M059J (cell line): ENCODE results near the gene RBMX. TPM values are rescaled to one million over a fixed set of nuclear protein-coding genes. Genes with fewer than 3 reads are reported as not detected.
"Not testable (repeated sequence)": the region's sequence is repeated elsewhere in the genome, so short reads cannot be mapped to it uniquely, and the experiment has no call there.

ENCODE experiments used
- DNase-seq: peaks from one replicate; pipeline ENCODE4 v3.0.0-alpha.2; 2012; ENCODE audit warnings: low read depth
- total RNA-seq: library from RNA; depleted of rRNA; stranded (reverse); fragments of >200 nt; shearing (Covaris generic); gene quantifications from 2 replicates; pipeline ENCODE4 v1.2.3, GENCODE V29; 2014; rRNA removed

RBMX gene
- 383 and 530 TPM in 2 replicates for total RNA-seq

GRCh38 chrX:136880452-136881013 lies at the start of gene RBMX:
TSS of gene RBMX (minus strand) at chrX:136880725. CDS start at chrX:136879427, 1,298 bp downstream.
- DNase-seq, result peak; percentile 95

DNA sequence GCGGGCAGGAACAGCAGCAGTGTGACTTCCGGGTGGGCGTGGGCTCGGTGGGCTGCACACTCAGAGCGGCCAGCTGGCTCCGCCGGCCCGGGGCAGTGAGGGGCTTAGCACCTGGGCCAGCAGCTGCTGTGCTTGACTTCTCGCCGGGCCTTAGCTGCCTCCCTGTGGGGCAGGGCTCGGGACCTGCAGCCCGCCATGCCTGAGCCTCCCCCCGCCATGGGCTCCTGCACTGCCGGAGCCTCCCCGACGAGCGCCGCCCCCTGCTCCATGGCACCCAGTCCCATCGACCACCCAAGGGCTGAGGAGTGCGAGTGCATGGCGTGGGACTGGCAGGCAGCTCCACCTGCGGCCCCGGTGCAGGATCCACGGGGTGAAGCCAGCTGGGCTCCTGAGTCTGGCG lies 40.9 kb upstream of the RBMX start:
- not testable (repeated sequence) for DNase-seq

- no peak for DNase-seq
These were observed 39.5 kb upstream of the RBMX start for GRCh38 chrX:136920001-136920400.

- DNase-seq, result no peak
These were observed 36.3 kb upstream of the RBMX start for GRCh38 chrX:136916827-136917226.

GRCh38 chrX:136911661-136912060 lies 31.1 kb upstream of the RBMX start:
- not testable (repeated sequence) for DNase-seq

GRCh38 chrX:136911253-136911652 lies 30.7 kb upstream of the RBMX start:
- no peak for DNase-seq

GRCh38 chrX:136910565-136911035 lies 30.1 kb upstream of the RBMX start:
- DNase-seq, result peak; percentile 34

DNA sequence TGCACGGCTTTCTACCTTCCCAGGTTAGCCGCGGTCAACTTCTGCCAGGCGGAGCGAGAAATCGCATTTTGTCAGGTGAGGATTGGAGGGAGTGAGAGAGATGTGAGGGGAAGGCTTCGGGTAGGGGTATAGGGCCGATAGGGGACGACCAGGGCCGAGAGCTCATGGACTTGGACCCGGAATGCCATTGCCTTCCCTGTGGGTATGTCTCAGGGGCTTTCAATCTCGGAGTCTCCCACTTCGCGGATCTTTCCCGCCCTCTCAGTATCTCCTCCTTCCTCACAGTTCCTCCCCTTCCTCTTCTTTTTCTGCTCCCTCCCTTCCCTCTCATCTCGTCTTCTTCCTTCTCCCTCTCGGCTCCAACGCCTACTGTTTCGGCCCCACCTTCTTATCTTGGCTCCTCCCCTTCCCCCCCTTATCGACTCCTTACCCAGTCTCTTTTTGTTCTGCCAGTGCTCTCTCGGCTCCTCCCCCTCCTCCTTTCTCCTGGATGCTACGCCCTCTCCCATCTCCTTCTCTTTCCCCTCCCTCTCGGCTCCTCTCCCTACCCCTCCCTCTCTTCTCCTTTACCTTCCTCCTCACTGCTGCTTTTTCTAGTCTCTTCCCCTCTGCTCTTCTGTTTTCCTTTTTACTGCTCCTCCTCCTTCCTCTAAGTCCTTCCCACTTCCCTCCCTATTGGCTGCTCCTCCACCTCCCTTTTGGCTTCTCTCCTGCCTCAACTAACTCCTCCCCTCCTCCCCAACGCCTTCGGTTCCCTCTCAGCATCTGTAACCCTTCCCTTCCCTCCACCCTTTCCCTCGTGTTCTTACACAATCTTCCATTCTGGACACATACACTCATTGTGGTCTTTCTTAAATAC lies 29.4 kb upstream of the RBMX start:
- peak; percentile 98 for DNase-seq

DNA sequence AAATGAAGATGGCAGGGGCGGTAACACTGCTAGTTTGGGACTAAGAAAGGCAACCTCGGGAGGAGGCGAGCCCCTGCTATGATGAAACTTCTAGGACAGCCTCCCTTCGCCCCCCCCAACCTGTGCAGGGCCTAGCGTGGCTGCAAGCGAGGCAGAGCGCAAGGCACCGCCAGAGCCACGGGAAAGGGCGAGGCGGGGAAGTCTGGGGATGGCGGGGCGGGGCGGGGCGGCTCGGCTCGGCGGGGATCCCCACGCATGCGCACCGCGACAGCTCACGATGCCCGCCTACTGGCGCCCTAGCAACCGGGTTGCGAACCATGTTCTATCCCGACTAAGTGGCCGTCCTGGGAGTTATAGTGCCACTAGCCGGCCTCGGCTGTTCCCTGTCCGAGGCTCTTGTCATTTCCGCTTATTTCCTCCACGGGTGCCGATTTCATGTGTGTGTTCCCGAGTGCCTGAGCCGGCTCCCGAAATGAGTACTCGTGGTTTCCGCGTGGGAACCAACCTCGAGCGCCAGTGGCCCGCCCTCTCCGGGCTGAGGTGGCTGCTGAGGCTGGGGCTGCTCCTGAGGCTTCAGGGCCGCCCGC lies 28.7 kb upstream of the RBMX start:
- DNase-seq, result peak; percentile 82

GRCh38 chrX:136907621-136908020 lies 27.1 kb upstream of the RBMX start:
- DNase-seq, result no peak

GRCh38 chrX:136906921-136907510 lies 26.5 kb upstream of the RBMX start:
- no peak for DNase-seq

DNA sequence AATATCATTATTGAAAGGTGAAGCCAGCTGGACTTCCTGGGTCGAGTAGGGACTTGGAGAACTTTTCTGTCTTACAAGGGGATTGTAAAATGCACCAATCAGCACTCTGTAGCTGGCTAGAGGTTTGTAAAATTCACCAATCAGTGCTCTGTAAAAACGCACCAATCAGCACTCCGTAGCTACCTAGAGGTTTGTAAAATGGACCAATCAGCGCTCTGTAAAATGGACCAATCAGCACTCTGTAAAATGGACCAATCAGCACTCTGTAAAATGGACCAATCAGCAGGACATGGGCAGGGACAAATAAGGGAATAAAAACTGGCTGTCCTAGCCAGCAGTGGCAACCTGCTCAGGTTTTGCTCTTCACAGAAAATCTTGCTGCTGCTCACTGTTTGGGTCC lies 23.5 kb upstream of the RBMX start:
- not testable (repeated sequence) for DNase-seq

GRCh38 chrX:136900071-136900470 lies 19.5 kb upstream of the RBMX start:
- not testable (repeated sequence) for DNase-seq

GRCh38 chrX:136899221-136899620 lies 18.7 kb upstream of the RBMX start:
- no peak for DNase-seq

- not testable (repeated sequence) for DNase-seq
These were observed 18.2 kb upstream of the RBMX start for GRCh38 chrX:136898752-136899151.

DNA sequence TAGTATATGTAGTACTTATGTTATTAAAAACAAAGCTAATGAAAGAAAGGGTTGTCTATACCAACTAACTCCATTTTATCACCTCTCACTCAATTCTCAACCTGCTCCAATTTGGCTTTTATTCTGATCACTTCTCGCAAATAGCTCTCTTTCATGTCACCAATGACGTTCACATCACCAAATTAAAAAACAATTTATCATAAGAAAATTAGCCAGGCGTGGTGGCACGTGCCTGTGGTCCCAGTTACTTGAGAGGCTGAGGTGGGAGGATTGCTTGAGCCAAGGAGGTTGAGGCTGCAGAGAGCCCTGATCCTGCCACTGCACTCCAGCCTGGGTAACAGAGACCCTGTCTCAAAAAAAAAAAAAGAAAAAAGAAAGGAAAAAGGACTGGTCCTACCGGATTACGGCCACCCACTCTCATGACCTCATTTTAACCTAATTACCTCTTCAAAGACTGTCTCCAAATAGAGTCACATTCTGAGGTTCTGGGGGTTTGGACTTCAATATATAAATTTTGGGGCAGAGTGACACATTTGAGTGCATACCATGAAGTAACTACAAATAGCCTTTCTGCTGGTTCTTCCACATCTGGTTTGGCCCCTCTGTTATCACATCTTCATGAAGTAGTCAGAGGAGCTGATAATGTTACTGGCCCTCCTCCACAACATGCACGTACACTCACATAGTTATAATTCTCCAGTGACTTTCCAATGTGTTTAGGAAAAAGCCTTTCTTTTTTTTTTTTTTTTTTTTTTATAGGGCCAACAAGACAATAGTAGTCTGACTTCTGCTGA lies 15.8 kb upstream of the RBMX start:
- DNase-seq, result no peak

DNA sequence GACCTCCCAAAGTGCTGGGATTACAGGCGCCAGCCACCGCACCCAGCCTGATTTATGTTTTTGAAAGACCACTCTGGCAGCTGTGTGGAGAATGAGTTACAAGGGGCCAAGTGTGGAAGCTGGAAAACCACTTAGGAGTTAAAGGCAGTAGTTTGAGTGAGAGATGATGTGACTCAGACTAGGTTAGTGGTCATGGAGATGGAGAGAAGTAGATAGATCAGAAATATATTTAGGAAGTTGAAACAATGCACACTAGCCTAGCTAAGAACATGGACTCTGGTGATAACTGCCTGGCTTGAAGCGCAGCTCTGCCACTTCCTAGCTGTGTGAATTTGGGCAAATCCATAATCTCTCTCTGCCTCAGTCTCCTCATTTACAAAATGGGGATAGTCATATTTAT lies 11.9 kb upstream of the RBMX start:
- no peak for DNase-seq

GRCh38 chrX:136890596-136890995 lies 10.1 kb upstream of the RBMX start:
- not testable (repeated sequence) for DNase-seq

- no peak for DNase-seq
These were observed 8.7 kb upstream of the RBMX start for GRCh38 chrX:136889269-136889668.

DNA sequence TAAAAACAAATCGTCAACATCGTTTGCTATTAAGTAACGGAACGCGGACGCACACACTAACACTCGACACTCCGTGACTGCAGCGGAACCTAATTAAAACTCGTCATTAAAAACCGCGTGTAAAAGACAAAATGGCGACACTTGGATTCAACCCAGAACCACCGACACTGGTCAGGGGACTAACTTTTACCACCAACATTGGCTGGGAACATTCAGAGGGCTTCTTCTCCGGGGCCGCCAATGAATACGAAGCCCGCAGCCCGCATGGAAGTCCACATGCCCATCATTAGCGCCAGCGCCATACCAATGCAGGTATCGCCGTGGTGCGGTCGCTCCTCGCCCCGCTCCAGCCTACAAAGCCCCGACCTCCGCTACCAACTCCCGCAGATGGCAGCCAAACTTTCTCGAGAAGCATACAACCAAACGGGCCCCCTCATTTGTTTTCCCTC lies 498 bp downstream of the RBMX start:
- DNase-seq, result peak; percentile 38

- DNase-seq, result peak; percentile 32
These were observed 1.4 kb downstream of the RBMX start for GRCh38 chrX:136879001-136879687.
